ENCODE data around the gene ARSI. TPM values are rescaled to one million over a fixed set of nuclear protein-coding genes. Genes with fewer than 3 reads are reported as not detected.

Gene ARSI
- total RNA-seq, 2 donors from 2014 or later: 2.4 to 2.7 TPM

DNA sequence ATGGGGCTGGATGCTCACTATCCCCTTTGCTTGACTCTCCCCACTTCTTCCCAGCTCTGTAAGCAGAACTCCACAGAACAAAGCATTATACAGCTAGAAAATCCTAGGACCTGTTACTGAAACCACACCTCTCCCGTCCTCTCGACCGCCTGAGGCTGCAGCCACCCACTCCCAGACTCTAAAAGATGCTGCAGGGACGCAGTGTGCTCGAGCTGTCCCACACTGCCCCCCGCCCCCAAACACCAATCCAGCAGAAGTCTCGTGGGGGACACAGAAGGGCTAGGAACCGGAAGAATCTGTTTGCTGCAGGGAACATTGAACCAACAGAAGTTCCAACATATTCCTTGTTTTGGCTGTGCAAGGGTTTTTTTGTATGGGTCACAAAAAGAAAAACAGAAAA lies 20.7 kb downstream of the ARSI start:
- WGBS, 2 experiments (ENCODE audit: insufficient coverage in 1 of 2, insufficient read length in 1 of 2): 84 to 85% methylated on average over 6 to 8 of the region's 8 CpGs
- peaks cover 16% of the 10 kb centered on the region for H3K4me1 Mint-ChIP-seq
- no peaks in the 10 kb centered on the region for H3K36me3 Mint-ChIP-seq (ENCODE audit: low read depth)
- Histone ChIP-seq H3K9ac (ENCODE audit: extremely low read depth, low read length, poor library complexity, severe bottlenecking) (no peak overlapping the region), H3K4me1 (ENCODE audit: control insufficient read depth, insufficient read depth, low read length) (no peaks in the 10 kb centered on the region), H3K9me3 (ENCODE audit: control insufficient read depth, low read length) (no peaks in the 10 kb centered on the region), H3K4me3 (ENCODE audit: low read length) (no peak overlapping the region), H3K27me3 (ENCODE audit: control insufficient read depth, insufficient read depth, low read length, poor library complexity, severe bottlenecking) (peaks cover 6% of the 10 kb centered on the region), H3K36me3 (ENCODE audit: control insufficient read depth, insufficient read depth, low read length) (no peaks in the 10 kb centered on the region), H3K27ac (ENCODE audit: low read depth, low read length) (no peak overlapping the region)
- peaks cover 15% of the 10 kb centered on the region for H3K27me3 Mint-ChIP-seq (ENCODE audit: insufficient read depth)
- DNase-seq: no peak
- H3K9me3 Mint-ChIP-seq: no peaks in the 10 kb centered on the region
- H3K27ac Mint-ChIP-seq: no peak overlapping the region
- no peak overlapping the region for H3K4me3 Mint-ChIP-seq
- TF ChIP-seq, protein P1, sequence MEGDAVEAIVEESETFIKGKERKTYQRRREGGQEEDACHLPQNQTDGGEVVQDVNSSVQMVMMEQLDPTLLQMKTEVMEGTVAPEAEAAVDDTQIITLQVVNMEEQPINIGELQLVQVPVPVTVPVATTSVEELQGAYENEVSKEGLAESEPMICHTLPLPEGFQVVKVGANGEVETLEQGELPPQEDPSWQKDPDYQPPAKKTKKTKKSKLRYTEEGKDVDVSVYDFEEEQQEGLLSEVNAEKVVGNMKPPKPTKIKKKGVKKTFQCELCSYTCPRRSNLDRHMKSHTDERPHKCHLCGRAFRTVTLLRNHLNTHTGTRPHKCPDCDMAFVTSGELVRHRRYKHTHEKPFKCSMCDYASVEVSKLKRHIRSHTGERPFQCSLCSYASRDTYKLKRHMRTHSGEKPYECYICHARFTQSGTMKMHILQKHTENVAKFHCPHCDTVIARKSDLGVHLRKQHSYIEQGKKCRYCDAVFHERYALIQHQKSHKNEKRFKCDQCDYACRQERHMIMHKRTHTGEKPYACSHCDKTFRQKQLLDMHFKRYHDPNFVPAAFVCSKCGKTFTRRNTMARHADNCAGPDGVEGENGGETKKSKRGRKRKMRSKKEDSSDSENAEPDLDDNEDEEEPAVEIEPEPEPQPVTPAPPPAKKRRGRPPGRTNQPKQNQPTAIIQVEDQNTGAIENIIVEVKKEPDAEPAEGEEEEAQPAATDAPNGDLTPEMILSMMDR (conservative IDR thresholded peaks at IDR 0.05): no peak

DNA sequence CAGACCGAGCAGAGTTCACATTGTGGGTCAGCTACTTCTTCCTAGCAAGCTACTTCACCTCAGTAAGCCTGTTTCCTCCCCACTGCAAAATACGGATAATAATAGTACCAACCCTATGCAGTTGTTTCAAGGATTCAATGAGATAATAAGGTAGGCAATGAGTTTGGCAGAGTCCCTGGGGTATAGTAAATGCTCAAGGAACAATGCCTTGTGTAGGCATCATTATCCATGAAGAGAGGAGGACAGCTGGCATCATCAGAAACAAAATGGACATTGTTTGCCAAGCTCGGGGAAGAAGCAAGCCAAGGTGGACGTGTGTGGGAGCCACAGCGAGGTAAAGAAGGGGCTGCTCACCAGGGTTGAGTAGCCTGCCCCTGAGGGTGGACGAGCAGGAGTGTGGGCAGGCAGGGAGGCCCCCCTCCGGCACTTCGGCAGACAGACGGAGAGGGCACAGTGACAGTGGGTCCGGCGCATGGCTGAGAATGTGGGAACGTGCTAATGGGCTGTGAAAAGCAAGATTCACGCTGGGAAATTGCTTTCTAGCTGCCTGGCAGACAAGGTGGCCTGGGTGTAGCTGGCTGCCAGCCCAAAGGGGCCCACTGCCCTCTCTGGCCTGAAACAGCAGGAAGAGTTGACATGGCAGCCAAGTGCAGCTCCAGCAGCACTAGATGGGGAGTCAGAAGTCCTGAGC lies 23.2 kb downstream of the ARSI start:
- Mint-ChIP-seq H3K4me3 (no peak overlapping the region), H3K27ac (no peak overlapping the region), H3K36me3 (ENCODE audit: low read depth) (no peaks in the 10 kb centered on the region), H3K9me3 (no peaks in the 10 kb centered on the region), H3K27me3 (ENCODE audit: insufficient read depth) (peaks cover 19% of the 10 kb centered on the region), H3K4me1 (peaks cover 16% of the 10 kb centered on the region)
- Histone ChIP-seq H3K27me3 (ENCODE audit: control insufficient read depth, insufficient read depth, low read length, poor library complexity, severe bottlenecking) (no peaks in the 10 kb centered on the region), H3K36me3 (ENCODE audit: control insufficient read depth, insufficient read depth, low read length) (no peaks in the 10 kb centered on the region), H3K9ac (ENCODE audit: extremely low read depth, low read length, poor library complexity, severe bottlenecking) (no peak overlapping the region), H3K4me3 (ENCODE audit: low read length) (no peak overlapping the region), H3K4me1 (ENCODE audit: control insufficient read depth, insufficient read depth, low read length) (no peaks in the 10 kb centered on the region), H3K27ac (ENCODE audit: low read depth, low read length) (no peak overlapping the region), H3K9me3 (ENCODE audit: control insufficient read depth, low read length) (no peaks in the 10 kb centered on the region)
- TF ChIP-seq, protein P1 (conservative IDR thresholded peaks at IDR 0.05): no peak
- DNase-seq: peak; percentile 68
- WGBS, 2 experiments (ENCODE audit: insufficient coverage in 1 of 2, insufficient read length in 1 of 2): 76 to 83% methylated on average over 7 to 13 of the region's 13 CpGs

DNA sequence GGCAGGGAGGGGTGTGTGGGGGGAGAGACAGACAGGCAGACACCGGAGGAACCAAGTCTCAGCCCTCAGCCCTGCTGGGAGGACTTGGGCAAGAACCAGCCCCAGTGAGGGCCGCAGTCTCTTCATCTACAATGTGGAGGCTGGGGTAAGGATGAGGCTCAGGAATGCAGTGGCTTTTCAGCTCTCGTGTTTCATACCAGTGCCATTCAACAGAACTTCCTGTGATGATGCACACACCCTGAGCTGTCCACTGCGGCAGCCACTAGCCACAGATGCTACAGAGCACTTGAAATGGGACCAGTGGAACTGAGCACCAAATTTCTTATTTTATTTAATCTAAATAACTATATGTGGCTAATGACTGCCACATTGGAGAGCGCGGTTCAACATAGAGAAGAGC lies 23.8 kb downstream of the ARSI start:
- Histone ChIP-seq H3K36me3 (ENCODE audit: control insufficient read depth, insufficient read depth, low read length) (no peaks in the 10 kb centered on the region), H3K9me3 (ENCODE audit: control insufficient read depth, low read length) (no peaks in the 10 kb centered on the region), H3K9ac (ENCODE audit: extremely low read depth, low read length, poor library complexity, severe bottlenecking) (no peak overlapping the region), H3K27ac (ENCODE audit: low read depth, low read length) (no peak overlapping the region), H3K27me3 (ENCODE audit: control insufficient read depth, insufficient read depth, low read length, poor library complexity, severe bottlenecking) (no peaks in the 10 kb centered on the region), H3K4me3 (ENCODE audit: low read length) (no peak overlapping the region), H3K4me1 (ENCODE audit: control insufficient read depth, insufficient read depth, low read length) (no peaks in the 10 kb centered on the region)
- no peaks in the 10 kb centered on the region for H3K36me3 Mint-ChIP-seq (ENCODE audit: low read depth)
- peaks cover 19% of the 10 kb centered on the region for H3K27me3 Mint-ChIP-seq (ENCODE audit: insufficient read depth)
- TF ChIP-seq, protein P1 (conservative IDR thresholded peaks at IDR 0.05): no peak
- H3K4me1 Mint-ChIP-seq: peaks cover 16% of the 10 kb centered on the region
- H3K4me3 Mint-ChIP-seq: no peak overlapping the region
- no peak overlapping the region for H3K27ac Mint-ChIP-seq
- no peak for DNase-seq
- 92 to 100% methylated on average over 4 to 6 of the region's 6 CpGs for WGBS, 2 experiments (ENCODE audit: insufficient coverage in 1 of 2, insufficient read length in 1 of 2)
- no peaks in the 10 kb centered on the region for H3K9me3 Mint-ChIP-seq

All from endodermal cell (in vitro differentiated cells).